PC-3 (cell line): ENCODE data around the gene PGLYRP4. TPM values are rescaled to one million over a fixed set of nuclear protein-coding genes. Genes with fewer than 3 reads are reported as not detected.
A peak's percentile ranks its signal among the peaks of the same experiment; 100 is the strongest.

Experiments used
- ATAC-seq: fragments of 200-7000 bp; cut with Tn5 transposase; 2 replicates; pipeline ENCODE4 v1.9.1; 2020; ENCODE audit warnings: mild to moderate bottlenecking, moderate library complexity
- BruUV-seq: library from RNA; stranded (reverse); fragments of 400-500 nt; replicated peaks from 2 replicates; lab custom pipeline; 2021; lab: Mats Ljungman, UMichigan
- CTCF ChIA-PET: fragments of 300-600 bp; sonication (Branson Sonifier 250); formaldehyde crosslinking; loops from one replicate; lab custom pipeline; 2022; ENCODE audit warnings: antibody characterized with exemption; lab: Charles Lee
- POLR2A ChIA-PET: fragments of 300-600 bp; sonication (Branson Sonifier 250); formaldehyde crosslinking; loops from one replicate; lab custom pipeline; 2022; ENCODE audit warnings: antibody characterized with exemption; ENCODE audit not compliant: unreplicated experiment; lab: Charles Lee
- DNase-seq: peaks from one replicate; pipeline ENCODE4 v3.0.0-alpha.2; 2015
- H2AFZ ChIP-seq: fragments of 300-600 bp; sonication (generic); 2 replicates; pipeline ENCODE4 v1.6.0; 2016; ENCODE audit warnings: antibody characterized with exemption, low read length
- H3F3A ChIP-seq: fragments of 300-600 bp; sonication (generic); one replicate; pipeline ENCODE4 v1.6.0; 2017; ENCODE audit warnings: antibody characterized with exemption, low read length, control low read depth, mild to moderate bottlenecking; ENCODE audit not compliant: unreplicated experiment
- H3K27ac ChIP-seq: fragments of 300-600 bp; sonication (generic); 2 replicates; pipeline ENCODE4 v1.5.1; 2016; ENCODE audit warnings: mild to moderate bottlenecking, low read length
- H3K27me3 ChIP-seq: fragments of 300-600 bp; sonication (generic); 2 replicates; pipeline ENCODE4 v1.6.1; 2016; ENCODE audit warnings: low read length, mixed read lengths
- H3K36me3 ChIP-seq: fragments of 300-600 bp; sonication (generic); 2 replicates; pipeline ENCODE4 v1.6.1; 2016; ENCODE audit warnings: low read depth, mixed run types, low read length, mixed read lengths
- H3K4me1 ChIP-seq: fragments of 300-600 bp; sonication (generic); 2 replicates; pipeline ENCODE4 v1.5.1; 2016; ENCODE audit warnings: low read length; ENCODE audit not compliant: insufficient read depth
- H3K4me2 ChIP-seq: fragments of 300-600 bp; sonication (generic); 2 replicates; pipeline ENCODE4 v1.6.0; 2016; ENCODE audit warnings: low read length
- H3K4me3 ChIP-seq: fragments of 300-600 bp; sonication (generic); 2 replicates; pipeline ENCODE4 v1.5.1; 2016; ENCODE audit warnings: mild to moderate bottlenecking, low read length, mixed read lengths
- H3K79me2 ChIP-seq: fragments of 300-600 bp; sonication (generic); 2 replicates; pipeline ENCODE4 v1.6.1; 2017; ENCODE audit warnings: low read length, mixed read lengths
- H3K9ac ChIP-seq: fragments of 300-600 bp; sonication (generic); 2 replicates; pipeline ENCODE4 v1.6.0; 2016; ENCODE audit warnings: mild to moderate bottlenecking, low read length
- H3K9me2 ChIP-seq: fragments of 300-600 bp; sonication (generic); replicated peaks from 2 replicates; pipeline ENCODE4 v1.6.1; 2016; ENCODE audit warnings: mixed run types, low read length, mixed read lengths
- H3K9me3 ChIP-seq: fragments of 300-600 bp; sonication (generic); 2 replicates; pipeline ENCODE4 v1.6.1; 2016; ENCODE audit warnings: low read length, mixed read lengths
- H4K20me1 ChIP-seq: fragments of 300-600 bp; sonication (generic); 2 replicates; pipeline ENCODE4 v1.6.1; 2016; ENCODE audit warnings: low read length, mixed read lengths
- EZH2 ChIP-seq: fragments of 300-600 bp; sonication (generic); IDR thresholded peaks from one replicate; pipeline ENCODE4 v1.6.1; 2017; ENCODE audit warnings: antibody characterized with exemption, mild to moderate bottlenecking, low read length; ENCODE audit not compliant: unreplicated experiment
- EZH2phosphoT487 ChIP-seq: fragments of 300-600 bp; sonication (generic); IDR thresholded peaks from 2 replicates; pipeline ENCODE4 v1.6.1; 2018; ENCODE audit warnings: mild to moderate bottlenecking, antibody characterized with exemption, low read length, borderline replicate concordance
- intact Hi-C: fragments of 100-400 bp; cut with micrococcal nuclease; formaldehyde crosslinking; loops from 2 replicates; pipeline ENCODE4 v1.9.0; 2023
- total RNA-seq: library from RNA; depleted of rRNA; stranded (reverse); fragments of >200 nt; gene quantifications from 2 replicates; pipeline ENCODE4 v1.2.3, GENCODE V29; 2014
- TF ChIP-seq, protein P1 (sequence below): fragments of 300-600 bp; sonication (generic); conservative IDR thresholded peaks from 2 replicates; pipeline ENCODE4 v1.5.1; 2017; ENCODE audit warnings: antibody characterized with exemption, low read depth, mild to moderate bottlenecking, low read length

Gene PGLYRP4
- total RNA-seq, 1 experiment from 2014 or later: not detected

DNA sequence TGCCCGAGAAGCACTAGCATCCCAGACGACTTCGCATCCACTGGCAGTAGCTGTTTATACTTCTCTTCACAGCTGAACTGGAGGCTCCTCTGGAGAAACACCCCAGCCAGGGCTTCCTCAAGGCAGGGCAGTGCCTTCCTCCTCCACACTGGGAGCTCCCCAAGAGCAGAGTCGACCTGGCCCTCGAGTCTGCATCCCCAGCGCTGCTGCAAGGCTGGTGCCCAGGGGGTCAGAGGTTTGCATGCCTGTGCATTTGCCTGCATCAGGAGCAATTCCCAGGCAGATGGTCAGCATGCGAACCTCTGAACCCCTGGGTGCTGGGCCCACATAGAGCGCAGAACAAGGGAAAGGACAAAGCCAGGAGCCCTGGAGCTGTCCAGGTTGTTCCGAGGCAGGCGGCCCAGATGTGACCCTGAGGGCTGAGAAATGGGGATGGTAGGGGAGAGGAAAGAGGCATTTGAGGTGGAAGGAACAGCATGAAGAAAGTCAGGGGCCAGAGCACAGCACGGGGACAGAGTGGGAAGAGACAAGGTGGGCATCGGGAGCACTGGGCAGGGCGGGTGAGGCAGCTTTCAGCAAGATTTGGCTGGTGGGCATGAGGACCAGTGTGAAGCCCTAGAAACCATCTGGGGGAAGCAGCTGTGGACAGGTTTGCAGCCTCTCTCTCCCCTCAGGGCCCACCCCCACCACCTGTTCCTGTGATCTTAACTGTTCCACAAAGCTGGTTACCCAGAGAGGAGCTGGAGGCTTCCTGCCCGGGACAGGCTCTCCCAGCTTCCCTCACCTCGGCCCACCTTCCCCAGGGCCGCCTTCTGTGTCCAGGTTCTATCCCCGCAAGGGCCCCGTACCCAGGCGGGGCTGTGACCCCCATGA, 48.6 kb upstream of the PGLYRP4 start:
- no peaks in the 10 kb centered on the region for H4K20me1 ChIP-seq
- DNase-seq (no peak), ATAC-seq (no peak)
- POLR2A ChIA-PET: no interaction called here
- H3F3A ChIP-seq: no peaks in the 10 kb centered on the region
- no TSS peak for BruUV-seq
- H3K79me2 ChIP-seq: no peaks in the 10 kb centered on the region
- H3K36me3 ChIP-seq: no peaks in the 10 kb centered on the region
- no peaks in the 10 kb centered on the region for H3K9me2 ChIP-seq
- no peak overlapping the region for H3K4me3 ChIP-seq
- H3K27me3 ChIP-seq: peaks cover 67% of the 10 kb centered on the region
- H3K27ac ChIP-seq: no peak overlapping the region
- no peak overlapping the region for H3K4me2 ChIP-seq
- CTCF ChIA-PET: no interaction called here
- H3K9me3 ChIP-seq: no peaks in the 10 kb centered on the region
- intact Hi-C loops: no loop called here
- peaks cover 14% of the 10 kb centered on the region for H3K4me1 ChIP-seq
- H2AFZ ChIP-seq: no peak overlapping the region
- TF ChIP-seq EZH2: no peak
- TF ChIP-seq, protein P1, sequence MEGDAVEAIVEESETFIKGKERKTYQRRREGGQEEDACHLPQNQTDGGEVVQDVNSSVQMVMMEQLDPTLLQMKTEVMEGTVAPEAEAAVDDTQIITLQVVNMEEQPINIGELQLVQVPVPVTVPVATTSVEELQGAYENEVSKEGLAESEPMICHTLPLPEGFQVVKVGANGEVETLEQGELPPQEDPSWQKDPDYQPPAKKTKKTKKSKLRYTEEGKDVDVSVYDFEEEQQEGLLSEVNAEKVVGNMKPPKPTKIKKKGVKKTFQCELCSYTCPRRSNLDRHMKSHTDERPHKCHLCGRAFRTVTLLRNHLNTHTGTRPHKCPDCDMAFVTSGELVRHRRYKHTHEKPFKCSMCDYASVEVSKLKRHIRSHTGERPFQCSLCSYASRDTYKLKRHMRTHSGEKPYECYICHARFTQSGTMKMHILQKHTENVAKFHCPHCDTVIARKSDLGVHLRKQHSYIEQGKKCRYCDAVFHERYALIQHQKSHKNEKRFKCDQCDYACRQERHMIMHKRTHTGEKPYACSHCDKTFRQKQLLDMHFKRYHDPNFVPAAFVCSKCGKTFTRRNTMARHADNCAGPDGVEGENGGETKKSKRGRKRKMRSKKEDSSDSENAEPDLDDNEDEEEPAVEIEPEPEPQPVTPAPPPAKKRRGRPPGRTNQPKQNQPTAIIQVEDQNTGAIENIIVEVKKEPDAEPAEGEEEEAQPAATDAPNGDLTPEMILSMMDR: no peak
- no peak for TF ChIP-seq EZH2phosphoT487
- H3K9ac ChIP-seq: no peak overlapping the region

DNA sequence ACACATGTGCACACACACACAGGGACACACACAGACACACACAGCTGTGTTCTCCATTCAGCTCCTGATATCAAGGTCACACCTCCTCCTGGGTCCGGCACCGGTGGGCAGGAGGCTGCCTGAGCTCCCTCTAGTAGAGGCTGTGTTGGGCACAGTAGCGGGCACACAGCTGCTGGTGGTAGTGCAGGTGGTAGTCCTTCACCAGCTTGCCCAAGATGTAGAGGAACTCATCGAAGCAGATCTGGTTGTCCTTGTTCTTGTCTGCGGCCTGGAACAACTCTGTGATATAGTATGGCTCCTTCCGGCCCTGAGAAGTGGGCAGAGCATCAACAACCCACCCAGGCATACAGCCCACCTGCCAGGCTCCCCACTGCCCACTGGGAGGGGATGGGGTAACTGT, 47.8 kb upstream of the PGLYRP4 start:
- Histone ChIP-seq H2AFZ (no peak overlapping the region), H3K9me3 (no peaks in the 10 kb centered on the region), H3K27ac (no peak overlapping the region), H4K20me1 (no peaks in the 10 kb centered on the region), H3K36me3 (no peaks in the 10 kb centered on the region), H3K4me2 (no peak overlapping the region), H3K4me1 (peaks cover 16% of the 10 kb centered on the region), H3K9ac (no peak overlapping the region), H3K9me2 (no peaks in the 10 kb centered on the region), H3F3A (no peaks in the 10 kb centered on the region), H3K79me2 (no peaks in the 10 kb centered on the region), H3K27me3 (peaks cover 67% of the 10 kb centered on the region), H3K4me3 (no peak overlapping the region)
- TF ChIP-seq EZH2 (no peak), EZH2phosphoT487 (no peak)
- TF ChIP-seq, protein P1: no peak
- ChIA-PET CTCF (no interaction called here), POLR2A (no interaction called here)
- no TSS peak for BruUV-seq
- DNase-seq: no peak
- no peak for ATAC-seq
- intact Hi-C loops: no loop called here

DNA sequence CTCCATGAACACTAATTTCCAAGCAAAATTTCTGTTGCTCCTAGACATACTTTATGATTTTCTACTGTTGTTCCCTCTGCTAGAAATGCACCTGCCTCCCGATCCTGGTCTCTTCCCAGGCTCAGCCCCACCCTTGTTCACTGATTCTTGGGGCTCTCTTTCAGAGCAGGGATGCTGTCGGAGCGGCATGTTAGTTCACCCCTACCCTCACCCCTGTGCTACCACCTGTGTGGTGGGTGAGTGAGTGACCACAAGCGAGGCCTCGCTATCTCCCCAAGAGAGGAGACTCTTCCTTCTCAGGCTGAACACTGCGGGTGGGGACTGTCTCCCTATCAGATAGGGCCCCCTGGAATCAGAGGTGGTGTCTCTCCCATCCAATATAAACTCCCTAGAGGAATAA, 47.1 kb upstream of the PGLYRP4 start:
- POLR2A ChIA-PET: no interaction called here
- Histone ChIP-seq H3K4me1 (peaks cover 23% of the 10 kb centered on the region), H3K79me2 (no peaks in the 10 kb centered on the region), H2AFZ (no peak overlapping the region), H3K27me3 (peaks cover 62% of the 10 kb centered on the region), H3K9ac (no peak overlapping the region), H3K4me3 (no peak overlapping the region), H3K27ac (no peak overlapping the region), H3K4me2 (peak overlapping the region; percentile 23), H4K20me1 (no peaks in the 10 kb centered on the region), H3K9me2 (no peaks in the 10 kb centered on the region), H3K36me3 (no peaks in the 10 kb centered on the region), H3F3A (no peaks in the 10 kb centered on the region), H3K9me3 (no peaks in the 10 kb centered on the region)
- DNase-seq (no peak), ATAC-seq (no peak)
- no TSS peak for BruUV-seq
- TF ChIP-seq, protein P1: no peak
- TF ChIP-seq EZH2phosphoT487 (no peak), EZH2 (no peak)
- intact Hi-C loops: no loop called here
- CTCF ChIA-PET: no interaction called here
